GM08714 (cell line): ENCODE measurements around the gene ADAMTSL1.

Experiments used
- H3K4me3 ChIP-seq: fragments of 200-500 bp; sonication (Bioruptor generic); 2 replicates; pipeline ENCODE4 v1.5.1; 2014; ENCODE audit warnings: mild to moderate bottlenecking, low read length, inconsistent platforms
- ZNF274 ChIP-seq: IDR thresholded peaks from 2 replicates; pipeline ENCODE4 v1.6.1; 2012; ENCODE audit warnings: mild to moderate bottlenecking, low read depth, low read length

ADAMTSL1 gene

GRCh38 chr9:18755263-18755662, 281.3 kb downstream of the ADAMTSL1 start:
- no peak for TF ChIP-seq ZNF274
- no peak overlapping the region for H3K4me3 ChIP-seq

- no peak for TF ChIP-seq ZNF274
- no peak overlapping the region for H3K4me3 ChIP-seq
Measured at GRCh38 chr9:18756712-18757125, 282.8 kb downstream of the ADAMTSL1 start.

GRCh38 chr9:18759827-18760226, 285.9 kb downstream of the ADAMTSL1 start:
- no peak for TF ChIP-seq ZNF274
- H3K4me3 ChIP-seq: no peak overlapping the region

GRCh38 chr9:18761742-18762300, 287.9 kb downstream of the ADAMTSL1 start:
- H3K4me3 ChIP-seq: no peak overlapping the region
- no peak for TF ChIP-seq ZNF274

- no peak overlapping the region for H3K4me3 ChIP-seq
- no peak for TF ChIP-seq ZNF274
Measured at GRCh38 chr9:18766989-18767550, 293.1 kb downstream of the ADAMTSL1 start.

GRCh38 chr9:18768951-18769622, 295.1 kb downstream of the ADAMTSL1 start:
- no peak overlapping the region for H3K4me3 ChIP-seq
- TF ChIP-seq ZNF274: no peak

- TF ChIP-seq ZNF274: no peak
- no peak overlapping the region for H3K4me3 ChIP-seq
Measured at GRCh38 chr9:18770131-18770908, 296.4 kb downstream of the ADAMTSL1 start.

- no peak overlapping the region for H3K4me3 ChIP-seq
- no peak for TF ChIP-seq ZNF274
Measured at GRCh38 chr9:18771011-18771410, 297.1 kb downstream of the ADAMTSL1 start.

GRCh38 chr9:18771763-18772162, 297.8 kb downstream of the ADAMTSL1 start:
- TF ChIP-seq ZNF274: no peak
- H3K4me3 ChIP-seq: no peak overlapping the region

- no peak for TF ChIP-seq ZNF274
Measured at GRCh38 chr9:18775241-18775640, 301.3 kb downstream of the ADAMTSL1 start.

GRCh38 chr9:18775930-18776329, 302.0 kb downstream of the ADAMTSL1 start:
- no peak for TF ChIP-seq ZNF274

More at GRCh38 chr9:18775241-18775640, 301.3 kb downstream of the ADAMTSL1 start:
- no peak overlapping the region for H3K4me3 ChIP-seq

GRCh38 chr9:18776836-18777820, 303.2 kb downstream of the ADAMTSL1 start:
- TF ChIP-seq ZNF274: no peak
- H3K4me3 ChIP-seq: no peak overlapping the region

More at GRCh38 chr9:18775930-18776329, 302.0 kb downstream of the ADAMTSL1 start:
- H3K4me3 ChIP-seq: no peak overlapping the region

GRCh38 chr9:18778147-18778546, 304.2 kb downstream of the ADAMTSL1 start:
- no peak for TF ChIP-seq ZNF274
- no peak overlapping the region for H3K4me3 ChIP-seq
